B cell (primary cell): Measurements from ENCODE around the gene LIN37. TPM values are rescaled to one million over a fixed set of nuclear protein-coding genes. Genes with fewer than 3 reads are reported as not detected.
A peak's percentile ranks its signal among the peaks of the same experiment; 100 is the strongest.

ENCODE experiments used
- ATAC-seq: fragments of 200-7000 bp; cut with Tn5 transposase; one replicate; pipeline ENCODE4 v1.10.0; 2021; ENCODE audit warnings: low read depth, mild to moderate bottlenecking, moderate number of reproducible peaks, moderate library complexity
- CTCF ChIA-PET: fragments of 350-600 bp; sonication (Branson Sonifier 250); formaldehyde crosslinking; loops from one replicate; lab custom pipeline; 2021; ENCODE audit warnings: antibody characterized with exemption, inconsistent platforms; lab: Charles Lee
- POLR2A ChIA-PET: fragments of 350-600 bp; sonication (Branson Sonifier 250); formaldehyde crosslinking; loops from one replicate; lab custom pipeline; 2021; ENCODE audit warnings: antibody characterized with exemption; lab: Charles Lee
- DNase-seq: peaks from one replicate; pipeline ENCODE4 v3.0.0; 2013
- H2AFZ ChIP-seq: 2 replicates; pipeline ENCODE4 v1.6.1; 2012; ENCODE audit warnings: mild to moderate bottlenecking, low read depth, low read length; ENCODE audit not compliant: insufficient read depth, poor library complexity, severe bottlenecking
- H3K27ac ChIP-seq, 2 donors: 1 replicate in 1 of 2; 2 replicates in 1 of 2; pipeline ENCODE4 v1.5.1; 2012 to 2013; ENCODE audit warnings: low read length in 2 of 2, mild to moderate bottlenecking in 2 of 2, moderate library complexity in 1 of 2
- H3K27me3 ChIP-seq, 4 experiments: fragments of 200-600 bp in 1 of 4; sonication (generic) in 1 of 4; replicated peaks in 1 of 4; 1 replicate in 2 of 4; 2 replicates in 2 of 4; pipeline versions ENCODE4 v1.6.1 to v1.7.0; 2013 to 2016; ENCODE audit warnings: low read length in 3 of 4, mild to moderate bottlenecking in 2 of 4, mixed read lengths in 1 of 4, moderate library complexity in 1 of 4; ENCODE audit not compliant: insufficient read depth in 4 of 4, control insufficient read depth in 3 of 4; ENCODE audit errors: control extremely low read depth in 1 of 4
- H3K36me3 ChIP-seq, 2 experiments: replicated peaks in 1 of 2; 1 replicate in 1 of 2; 2 replicates in 1 of 2; pipeline versions ENCODE4 v1.6.1 to v1.7.1; 2013; ENCODE audit warnings: low read length in 1 of 2; ENCODE audit not compliant: insufficient read depth in 2 of 2, control insufficient read depth in 1 of 2; ENCODE audit errors: control extremely low read depth in 1 of 2, extremely low read depth in 1 of 2
- H3K4me1 ChIP-seq, 2 donors: fragments of 200-600 bp in 1 of 2; sonication (generic) in 1 of 2; 1 replicate in 1 of 2; 2 replicates in 1 of 2; pipeline versions ENCODE4 v1.5.1 to v1.6.1; 2013 to 2017; ENCODE audit warnings: low read length in 2 of 2; ENCODE audit not compliant: control insufficient read depth in 2 of 2, insufficient read depth in 2 of 2
- H3K4me2 ChIP-seq: replicated peaks from 2 replicates; pipeline ENCODE3; 2012; ENCODE audit warnings: mild to moderate bottlenecking, low read depth, low read length; ENCODE audit not compliant: poor library complexity, severe bottlenecking
- H3K4me3 ChIP-seq, 5 experiments: fragments of 200-600 bp in 1 of 5; sonication (generic) in 1 of 5; 1 replicate in 3 of 5; 2 replicates in 2 of 5; pipeline versions ENCODE4 v1.5.1 to v1.7.0; 2011 to 2016; ENCODE audit warnings: low read length in 4 of 5, mild to moderate bottlenecking in 4 of 5, low read depth in 2 of 5, control low read depth in 1 of 5, moderate library complexity in 1 of 5; ENCODE audit not compliant: insufficient read depth in 1 of 5; ENCODE audit errors: control extremely low read depth in 1 of 5, extremely low read depth in 1 of 5
- H3K79me2 ChIP-seq: fragments of 200-600 bp; sonication (generic); one replicate; pipeline ENCODE4 v1.6.0; 2016; ENCODE audit warnings: low read length; ENCODE audit not compliant: control insufficient read depth, insufficient read depth
- H3K9ac ChIP-seq: fragments of 200-600 bp; sonication (generic); 2 replicates; pipeline ENCODE4 v1.6.1; 2017; ENCODE audit warnings: mild to moderate bottlenecking, low read length, moderate library complexity
- H3K9me3 ChIP-seq, 3 donors: one replicate each; pipeline versions ENCODE4 v1.6.1 to v1.7.1; 2013; ENCODE audit warnings: low read length in 2 of 3; ENCODE audit not compliant: control insufficient read depth in 2 of 3, insufficient read depth in 1 of 3; ENCODE audit errors: control extremely low read depth in 1 of 3
- H4K20me1 ChIP-seq: 2 replicates; pipeline ENCODE4 v1.6.0; 2012; ENCODE audit warnings: mild to moderate bottlenecking, low read length; ENCODE audit not compliant: insufficient read depth, control insufficient read depth, poor library complexity, severe bottlenecking
- H3K27ac Mint-ChIP-seq: one replicate; pipeline ENCODE4 v1.8.0; 2021; ENCODE audit warnings: mixed read lengths
- H3K27me3 Mint-ChIP-seq: one replicate; pipeline ENCODE4 v1.8.0; 2021; ENCODE audit warnings: mixed read lengths
- H3K4me1 Mint-ChIP-seq: one replicate; pipeline ENCODE4 v1.8.0; 2021; ENCODE audit warnings: mixed read lengths
- H3K4me3 Mint-ChIP-seq: one replicate; pipeline ENCODE4 v1.8.0; 2021; ENCODE audit warnings: mixed read lengths
- H3K9me3 Mint-ChIP-seq: one replicate; pipeline ENCODE4 v1.8.0; 2022; ENCODE audit warnings: mixed read lengths; ENCODE audit not compliant: insufficient read depth
- CTCF ChIP-seq: fragments of 200-600 bp; IDR thresholded peaks from one replicate; pipeline ENCODE4 v1.8.0; 2022; ENCODE audit warnings: antibody characterized with exemption, mild to moderate bottlenecking
- EZH2 ChIP-seq: IDR thresholded peaks from 2 replicates; pipeline ENCODE4 v1.6.1; 2012; ENCODE audit warnings: borderline replicate concordance, low read depth, mild to moderate bottlenecking, moderate library complexity, low read length; ENCODE audit not compliant: insufficient read depth, poor library complexity, severe bottlenecking
- WGBS: methylation state at CpG from one replicate; pipeline ENCODE4 v1.1.5; 2013; ENCODE audit warnings: missing lambda C conversion rate; ENCODE audit not compliant: insufficient coverage; 5-methylcytosine and 5-hydroxymethylcytosine counted together
- intact Hi-C: fragments of 100-400 bp; cut with micrococcal nuclease; formaldehyde crosslinking; loops from one replicate; pipeline ENCODE4 v1.10.0; 2022
- polyA plus RNA-seq: library from polyadenylated mRNA; depleted of rRNA; stranded (reverse); fragments of >200 nt; gene quantifications from 2 replicates; pipeline ENCODE4 v1.2.3, GENCODE V29; 2012
- total RNA-seq, 2 donors: library from RNA; stranded (reverse); fragments of 120-200 nt in 1 of 2; gene quantifications; 1 replicate in 1 of 2; 2 replicates in 1 of 2; pipeline versions ENCODE4 v1.2.3 to v1.2.4, GENCODE V29; 2013 to 2022

Gene LIN37
- total and polyA plus RNA-seq, 2 donors (not counting 1 experiment from before 2014, with no cell fraction given): 22.3 to 64.1 TPM

GRCh38 chr19:35775298-35776101, 27.1 kb downstream of the LIN37 start, which contains the start of gene ARHGAP33:
TSS of gene ARHGAP33 (plus strand) at chr19:35775564. CDS start at chr19:35775659, 95 bp downstream.
- H3K79me2 ChIP-seq: peaks cover 4% of the 10 kb centered on the region
- no peaks in the 10 kb centered on the region for H3K27me3 Mint-ChIP-seq
- peak; percentile 99 for ATAC-seq
- no peaks in the 10 kb centered on the region for H3K9me3 ChIP-seq
- peaks cover 10 to 16% of the 10 kb centered on the region in 2 donors for H3K4me1 ChIP-seq
- no peak for TF ChIP-seq CTCF
- TF ChIP-seq EZH2: no peak
- POLR2A ChIA-PET: no interaction called here
- H3K4me1 Mint-ChIP-seq: peaks cover 10% of the 10 kb centered on the region
- CTCF ChIA-PET: no interaction called here
- intact Hi-C loops: loop anchor here (1.0 to 2.0 kb wide), 8 partner anchors 17 to 131 kb away; partner anchors contain the start of genes COX6B1, LIN37, PROSER3 and PSENEN
- peak within 1 kb of the TSS; percentile 26 to 68 (median 58) for H3K4me3 ChIP-seq
- H3K9ac ChIP-seq: peak within 1 kb of the TSS; percentile 62
- peak within 1 kb of the TSS; percentile 86 for H3K4me3 Mint-ChIP-seq
- WGBS: 1% methylated on average over 69 of the region's 82 CpGs
- peak within 1 kb of the TSS; percentile 73 for H2AFZ ChIP-seq
- H3K9me3 Mint-ChIP-seq: no peaks in the 10 kb centered on the region
- peak within 1 kb of the TSS; percentile 43 for H3K27ac Mint-ChIP-seq
- H4K20me1 ChIP-seq: no peaks in the 10 kb centered on the region
- peaks cover 0 to 2% of the 10 kb centered on the region in 2 experiments for H3K36me3 ChIP-seq
- peak within 1 kb of the TSS in 1 of 2 donors; percentile 19 for H3K27ac ChIP-seq
- H3K4me2 ChIP-seq: peak within 1 kb of the TSS; percentile 90
- H3K27me3 ChIP-seq: no peaks in the 10 kb centered on the region
- peak; percentile 99 for DNase-seq
